GM12878 (cell line): Measurements from ENCODE around the gene SERPINB10. TPM values are rescaled to one million over a fixed set of nuclear protein-coding genes. Genes with fewer than 3 reads are reported as not detected.

ENCODE experiments used
- ATAC-seq: fragments of 200-7000 bp; cut with Tn5 transposase; 3 replicates; pipeline ENCODE4 v1.9.1; 2020; ENCODE audit warnings: mild to moderate bottlenecking, moderate library complexity
- BruUV-seq: library from RNA; stranded (reverse); fragments of 400-500 nt; replicated peaks from 2 replicates; lab custom pipeline; 2021; lab: Mats Ljungman, UMichigan
- CTCF ChIA-PET: fragments of 300-600 bp; sonication (Branson Sonifier 250); formaldehyde crosslinking; extraction: SDS; loops from one replicate; lab custom pipeline; 2021; ENCODE audit warnings: inconsistent platforms; lab: Yijun Ruan, JAX
- POLR2A ChIA-PET: fragments of 350-600 bp; formaldehyde crosslinking; extraction: SDS; loops from one replicate; lab custom pipeline; 2021; ENCODE audit warnings: inconsistent platforms; lab: Charles Lee
- RAD21 ChIA-PET: fragments of 300-600 bp; sonication (Branson Sonifier 250); formaldehyde crosslinking; loops from one replicate; lab custom pipeline; 2023; ENCODE audit warnings: antibody characterized with exemption; ENCODE audit not compliant: unreplicated experiment; lab: Charles Lee
- SMC1A ChIA-PET: fragments of 300-600 bp; sonication (Branson Sonifier 250); formaldehyde crosslinking; loops from one replicate; lab custom pipeline; 2023; ENCODE audit not compliant: unreplicated experiment, uncharacterized antibody; lab: Charles Lee
- DNase-seq: peaks from one replicate; pipeline ENCODE4 v3.0.0-alpha.2; 2011; ENCODE audit warnings: low read depth, low spot score
- FAIRE-seq: peaks from 3 replicates; lab custom pipeline; 2011; peaks lifted over from hg19 to GRCh38; lab: Jason Lieb, UNC
- H2AFZ ChIP-seq: 2 replicates; pipeline ENCODE4 v1.6.0; 2011; ENCODE audit warnings: low read depth, low read length, control low read depth; ENCODE audit not compliant: control insufficient read depth
- H3K27ac ChIP-seq: 2 replicates; pipeline ENCODE4 v1.5.1; 2011; ENCODE audit warnings: control low read depth; ENCODE audit not compliant: control insufficient read depth, insufficient read depth
- H3K27me3 ChIP-seq, 2 experiments: replicated peaks in 1 of 2; 2 replicates each; pipeline versions ENCODE4 v1.6.0 to v1.6.1; 2011; ENCODE audit warnings: low read length in 1 of 2; ENCODE audit not compliant: control insufficient read depth in 2 of 2, insufficient read depth in 2 of 2
- H3K36me3 ChIP-seq, 2 experiments: 2 replicates each; pipeline ENCODE4 v1.5.1; 2011; ENCODE audit warnings: low read length in 1 of 2; ENCODE audit not compliant: control insufficient read depth in 2 of 2, insufficient read depth in 2 of 2
- H3K4me1 ChIP-seq: 2 replicates; pipeline ENCODE4 v1.6.1; 2011; ENCODE audit warnings: mild to moderate bottlenecking, low read length, moderate library complexity, mixed read lengths; ENCODE audit not compliant: control insufficient read depth, insufficient read depth
- H3K4me2 ChIP-seq: 2 replicates; pipeline ENCODE4 v1.6.0; 2011; ENCODE audit warnings: control low read depth; ENCODE audit not compliant: control insufficient read depth, insufficient read depth
- H3K4me3 ChIP-seq: fragments of 200-600 bp; sonication (generic); 2 replicates; pipeline ENCODE4 v1.5.1; 2016
- H3K79me2 ChIP-seq: 2 replicates; pipeline ENCODE4 v1.6.0; 2011; ENCODE audit warnings: low read length; ENCODE audit not compliant: control insufficient read depth, insufficient read depth
- H3K9ac ChIP-seq: 2 replicates; pipeline ENCODE4 v1.8.0; 2011; ENCODE audit warnings: low read length, control low read depth, mixed read lengths; ENCODE audit not compliant: control insufficient read depth, insufficient read depth
- H3K9me3 ChIP-seq: replicated peaks from 3 replicates; pipeline ENCODE4 v1.5.1; 2011; ENCODE audit warnings: mild to moderate bottlenecking, low read length; ENCODE audit not compliant: control insufficient read depth, insufficient read depth
- H4K20me1 ChIP-seq: 2 replicates; pipeline ENCODE4 v1.6.0; 2011; ENCODE audit not compliant: control insufficient read depth, insufficient read depth
- BCL3 ChIP-seq: IDR thresholded peaks from 2 replicates; pipeline ENCODE4 v1.6.1; 2011; ENCODE audit warnings: borderline replicate concordance, low read depth, mild to moderate bottlenecking, moderate library complexity, low read length; ENCODE audit not compliant: insufficient read depth, poor library complexity, severe bottlenecking
- CREB1 ChIP-seq: IDR thresholded peaks from 2 replicates; pipeline ENCODE4 v1.6.1; 2012; ENCODE audit warnings: low read depth, mild to moderate bottlenecking, inconsistent platforms
- EED ChIP-seq: sonication (generic); IDR thresholded peaks from 2 replicates; pipeline ENCODE4 v1.6.1; 2016; ENCODE audit warnings: antibody characterized with exemption, low read depth
- EGR1 ChIP-seq, 2 experiments: IDR thresholded peaks; 1 replicate in 1 of 2; 2 replicates in 1 of 2; pipeline ENCODE4 v1.6.1; 2011 to 2012; ENCODE audit warnings: low read depth in 2 of 2, low read length in 2 of 2, borderline replicate concordance in 1 of 2, mild to moderate bottlenecking in 1 of 2, moderate library complexity in 1 of 2
- ETV6 ChIP-seq, 2 experiments: fragments of 450-650 bp in 1 of 2; IDR thresholded peaks in 1 of 2; conservative IDR thresholded peaks in 1 of 2; 2 replicates each; pipeline ENCODE4 v1.6.1; 2014; ENCODE audit warnings: antibody characterized with exemption in 1 of 2, borderline replicate concordance in 1 of 2, low read depth in 1 of 2, mild to moderate bottlenecking in 1 of 2, moderate library complexity in 1 of 2
- HDGF ChIP-seq: fragments of 450-650 bp; IDR thresholded peaks from 2 replicates; pipeline ENCODE4 v1.6.1; 2016; ENCODE audit warnings: antibody characterized with exemption
- IKZF1 ChIP-seq: fragments of 450-650 bp; conservative IDR thresholded peaks from 2 replicates; pipeline ENCODE4 v1.6.1; 2017; ENCODE audit warnings: antibody characterized with exemption, mild to moderate bottlenecking
- JUNB ChIP-seq: IDR thresholded peaks from 2 replicates; pipeline ENCODE4 v1.6.1; 2016; ENCODE audit warnings: antibody characterized with exemption, mild to moderate bottlenecking
- JUND ChIP-seq: IDR thresholded peaks from 2 replicates; pipeline ENCODE4 v1.6.1; 2012; ENCODE audit warnings: low read depth, mild to moderate bottlenecking, low read length, improper control_type of control experiment, moderate library complexity
- NFIC ChIP-seq: IDR thresholded peaks from 2 replicates; pipeline ENCODE4 v1.6.1; 2012; ENCODE audit warnings: low read depth, mild to moderate bottlenecking, inconsistent platforms, low read length, moderate library complexity
- RB1 ChIP-seq: fragments of 450-650 bp; formaldehyde crosslinking; IDR thresholded peaks from 2 replicates; pipeline ENCODE4 v1.6.1; 2017; ENCODE audit warnings: mild to moderate bottlenecking, borderline replicate concordance
- RUNX3 ChIP-seq: IDR thresholded peaks from 2 replicates; pipeline ENCODE4 v1.6.1; 2012; ENCODE audit warnings: low read length, inconsistent platforms
- SUZ12 ChIP-seq: fragments of 200-600 bp; sonication (generic); IDR thresholded peaks from one replicate; pipeline ENCODE4 v1.6.1; 2018; ENCODE audit warnings: antibody characterized with exemption, mild to moderate bottlenecking; ENCODE audit not compliant: unreplicated experiment
- TBL1XR1 ChIP-seq: IDR thresholded peaks from 2 replicates; pipeline ENCODE4 v1.6.1; 2012; ENCODE audit warnings: low read depth, low read length, improper control_type of control experiment
- YBX1 ChIP-seq: fragments of 450-650 bp; IDR thresholded peaks from 2 replicates; pipeline ENCODE4 v1.6.1; 2016; ENCODE audit warnings: antibody characterized with exemption
- ZBED1 ChIP-seq: IDR thresholded peaks from 2 replicates; pipeline ENCODE4 v1.6.1; 2016; ENCODE audit warnings: borderline replicate concordance
- ZNF207 ChIP-seq: fragments of 450-650 bp; IDR thresholded peaks from 2 replicates; pipeline ENCODE4 v1.6.1; 2014; ENCODE audit warnings: antibody characterized with exemption, mild to moderate bottlenecking, borderline replicate concordance
- WGBS: methylation state at CpG from one replicate; pipeline ENCODE4 v1.1.6; 2016; ENCODE audit warnings: low lambda C conversion rate; ENCODE audit not compliant: insufficient replicate concordance, insufficient coverage; ENCODE audit errors: missing lambda C conversion rate; 5-methylcytosine and 5-hydroxymethylcytosine counted together
- in situ Hi-C: fragments of 300-500 bp; cut with MboI; formaldehyde crosslinking; loops from 9 replicates; pipeline ENCODE4 v1.14.3; 2018; ENCODE audit warnings: mixed read lengths
- intact Hi-C: fragments of 100-400 bp; cut with micrococcal nuclease; formaldehyde crosslinking; loops from one replicate; pipeline ENCODE4 v1.14.2; 2022; ENCODE audit not compliant: unreplicated experiment
- polyA plus RNA-seq, 11 experiments: library from polyadenylated mRNA; depleted of rRNA in 4 of 11; unstranded in 6 of 11; stranded (reverse) in 5 of 11; fragments of >200 nt; fragmentation: Nextera tagmentation in 4 of 11; fragmentation: Illumina TruSeq in 1 of 11; extraction: Ambion mirVana in 4 of 11; extraction: Trizol in 1 of 11; gene quantifications; 1 replicate in 1 of 11; 2 replicates in 10 of 11; pipeline versions ENCODE4 v1.2.1 to v1.2.3, GENCODE V29; 2011 to 2016; ENCODE audit warnings: inconsistent platforms in 2 of 11, missing spikeins in 2 of 11, low read depth in 1 of 11
- total RNA-seq, 4 experiments: library from RNA; depleted of rRNA in 3 of 4; stranded (reverse); fragments of >200 nt in 3 of 4; fragmentation: Illumina TruSeq in 1 of 4; extraction: Trizol in 1 of 4; gene quantifications; 2 replicates each; pipeline versions ENCODE4 v1.2.1 to v1.2.3, GENCODE V29; 2013 to 2021
- TF ChIP-seq, protein P1 (sequence below): fragments of 450-650 bp; IDR thresholded peaks from 2 replicates; pipeline ENCODE4 v1.6.1; 2016; ENCODE audit warnings: mild to moderate bottlenecking
- TF ChIP-seq, protein P2 (sequence below): IDR thresholded peaks from 2 replicates; pipeline ENCODE4 v1.6.1; 2012; ENCODE audit warnings: low read depth, low read length, improper control_type of control experiment

Gene SERPINB10
- total and polyA plus RNA-seq, 10 of the 15 experiments (the other 5 are each of a cell fraction or from before 2014, with no cell fraction given), result 12.0 to 83.5 (median 24.1) TPM

- no peaks in the 10 kb centered on the region for H3K36me3 ChIP-seq
- ChIA-PET POLR2A (no interaction called here), SMC1A (interaction anchor here (1.6 kb wide), 1 partner anchor 54 kb away, joined by 6 read pairs; no protein-coding TSS in a partner anchor), CTCF (interaction anchor here (0.9 to 1.5 kb wide), 3 partner anchors 55 to 131 kb away, joined by 3 read pairs; no protein-coding TSS in a partner anchor), RAD21 (no interaction called here)
- H2AFZ ChIP-seq, result no peak overlapping the region
- no peak for DNase-seq
- 22% methylated on average over 4 of the region's 4 CpGs for WGBS
- no TSS peak for BruUV-seq
- H3K27ac ChIP-seq, result no peak overlapping the region
- in situ Hi-C loops (no loop called here), intact Hi-C loops (no loop called here)
- H3K79me2 ChIP-seq, result no peaks in the 10 kb centered on the region
- no peaks in the 10 kb centered on the region for H4K20me1 ChIP-seq
- H3K9me3 ChIP-seq, result no peaks in the 10 kb centered on the region
- H3K27me3 ChIP-seq, result no peaks in the 10 kb centered on the region
- no peaks in the 10 kb centered on the region for H3K4me1 ChIP-seq
- no peak overlapping the region for H3K9ac ChIP-seq
- H3K4me3 ChIP-seq, result no peak overlapping the region
- H3K4me2 ChIP-seq, result no peak overlapping the region
- no peak for FAIRE-seq
- peak; percentile 38 for ATAC-seq
- TF ChIP-seq, protein P1, sequence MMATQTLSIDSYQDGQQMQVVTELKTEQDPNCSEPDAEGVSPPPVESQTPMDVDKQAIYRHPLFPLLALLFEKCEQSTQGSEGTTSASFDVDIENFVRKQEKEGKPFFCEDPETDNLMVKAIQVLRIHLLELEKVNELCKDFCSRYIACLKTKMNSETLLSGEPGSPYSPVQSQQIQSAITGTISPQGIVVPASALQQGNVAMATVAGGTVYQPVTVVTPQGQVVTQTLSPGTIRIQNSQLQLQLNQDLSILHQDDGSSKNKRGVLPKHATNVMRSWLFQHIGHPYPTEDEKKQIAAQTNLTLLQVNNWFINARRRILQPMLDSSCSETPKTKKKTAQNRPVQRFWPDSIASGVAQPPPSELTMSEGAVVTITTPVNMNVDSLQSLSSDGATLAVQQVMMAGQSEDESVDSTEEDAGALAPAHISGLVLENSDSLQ, result no peak
- no peak for TF ChIP-seq ZNF207
- 0 out of 2 replicates have a peak, but pooled peaks have one; percentile 31 for TF ChIP-seq CREB1
- no peak for TF ChIP-seq YBX1
- peak in 1 of 2 experiments; percentile 46; a peak in 1 of 3 replicates for TF ChIP-seq EGR1 (IDR thresholded peaks at IDR 0.05; ENCODE audit: borderline replicate concordance in 1 of 2, low read depth in 2 of 2, low read length in 2 of 2)
- 0 out of 2 replicates have a peak, but pooled peaks have one; percentile 37 for TF ChIP-seq EED
- peak; percentile 75 for TF ChIP-seq JUNB
- no peak for TF ChIP-seq RB1
- TF ChIP-seq SUZ12, result no peak
- TF ChIP-seq BCL3, result peak; percentile 62
- no peak for TF ChIP-seq IKZF1
- peak; percentile 54; the same call in 1 of the 2 replicates for TF ChIP-seq RUNX3
- TF ChIP-seq, protein P2, sequence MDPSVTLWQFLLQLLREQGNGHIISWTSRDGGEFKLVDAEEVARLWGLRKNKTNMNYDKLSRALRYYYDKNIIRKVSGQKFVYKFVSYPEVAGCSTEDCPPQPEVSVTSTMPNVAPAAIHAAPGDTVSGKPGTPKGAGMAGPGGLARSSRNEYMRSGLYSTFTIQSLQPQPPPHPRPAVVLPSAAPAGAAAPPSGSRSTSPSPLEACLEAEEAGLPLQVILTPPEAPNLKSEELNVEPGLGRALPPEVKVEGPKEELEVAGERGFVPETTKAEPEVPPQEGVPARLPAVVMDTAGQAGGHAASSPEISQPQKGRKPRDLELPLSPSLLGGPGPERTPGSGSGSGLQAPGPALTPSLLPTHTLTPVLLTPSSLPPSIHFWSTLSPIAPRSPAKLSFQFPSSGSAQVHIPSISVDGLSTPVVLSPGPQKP, result no peak
- no peak for TF ChIP-seq HDGF
- no peak for TF ChIP-seq TBL1XR1
- TF ChIP-seq ETV6 (conservative IDR thresholded peaks at IDR 0.05 in 1 of 2, IDR thresholded peaks at IDR 0.05 in 1 of 2; ENCODE audit: borderline replicate concordance in 1 of 2, low read depth in 1 of 2), result peak in 1 of 2 experiments; percentile 83; a peak in 2 of 4 replicates
- peak; percentile 45; the same call in 1 of the 2 replicates for TF ChIP-seq NFIC
- TF ChIP-seq JUND, result no peak
- TF ChIP-seq ZBED1, result peak; percentile 60; the same call in 1 of the 2 replicates
Observed at GRCh38 chr18:63881851-63882250, 25.9 kb upstream of the SERPINB10 start.
